ENCODE measurements around the gene CCDC74B.
"Not testable (repeated sequence)": the region's sequence is repeated elsewhere in the genome, so short reads cannot be mapped to it uniquely, and the experiment has no call there.

DNA sequence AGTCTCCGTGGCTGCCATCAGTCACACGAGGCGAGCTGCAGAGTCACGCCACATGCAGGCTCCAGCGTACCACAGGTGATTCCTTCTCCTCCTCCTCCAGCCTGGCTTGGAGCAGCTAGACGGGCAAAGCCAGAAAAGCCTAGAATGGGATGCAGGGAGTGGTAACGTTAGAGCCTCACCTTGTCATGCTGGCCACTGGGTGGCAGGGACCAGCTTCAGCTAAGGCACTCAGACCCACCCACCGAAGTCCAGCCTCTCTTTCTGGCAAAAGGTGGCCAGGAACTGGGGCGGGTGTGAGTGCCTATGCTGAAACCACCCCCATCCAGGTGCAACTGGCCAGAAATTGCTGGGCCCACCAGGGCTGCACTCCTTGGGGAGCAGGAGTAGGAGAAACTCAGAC is 17.2 kb downstream of the CCDC74B start:
- not testable (repeated sequence) for TF ChIP-seq CTCF, POLR2AphosphoS5, POLR2A (IDR thresholded peaks at IDR 0.05)
